ENCODE measurements around the gene NOP53. TPM values are rescaled to one million over a fixed set of nuclear protein-coding genes. Genes with fewer than 3 reads are reported as not detected.

NOP53 gene
- total and polyA plus RNA-seq, 2 of the 13 experiments (the other 11 are each of a cell fraction or from before 2014, with no cell fraction given): 53.9 to 141 TPM

DNA sequence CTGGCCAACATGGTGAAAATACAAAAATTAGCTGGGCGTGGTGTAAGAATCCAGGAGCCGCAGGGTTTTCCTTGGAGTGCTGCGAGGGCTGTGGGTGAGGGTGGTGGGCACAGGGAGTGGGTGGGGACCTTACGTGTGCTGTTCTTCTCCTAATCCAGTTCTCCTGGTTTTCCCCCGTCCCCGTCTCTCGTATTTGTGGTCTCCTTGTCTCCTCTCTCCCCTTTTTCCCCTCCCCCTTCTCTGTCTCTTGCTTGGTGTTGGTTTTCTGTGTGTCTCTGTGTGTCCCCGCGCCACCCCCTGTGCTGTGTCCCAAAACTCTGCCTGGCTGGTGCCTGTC, 34.8 kb downstream of the NOP53 start (continued):
- no peak for TF ChIP-seq ZNF282 (IDR thresholded peaks at IDR 0.05; ENCODE audit: partially characterized antibody)
- TF ChIP-seq ZSCAN12 (CRISPR knock-in tag; IDR thresholded peaks at IDR 0.05): no peak

DNA sequence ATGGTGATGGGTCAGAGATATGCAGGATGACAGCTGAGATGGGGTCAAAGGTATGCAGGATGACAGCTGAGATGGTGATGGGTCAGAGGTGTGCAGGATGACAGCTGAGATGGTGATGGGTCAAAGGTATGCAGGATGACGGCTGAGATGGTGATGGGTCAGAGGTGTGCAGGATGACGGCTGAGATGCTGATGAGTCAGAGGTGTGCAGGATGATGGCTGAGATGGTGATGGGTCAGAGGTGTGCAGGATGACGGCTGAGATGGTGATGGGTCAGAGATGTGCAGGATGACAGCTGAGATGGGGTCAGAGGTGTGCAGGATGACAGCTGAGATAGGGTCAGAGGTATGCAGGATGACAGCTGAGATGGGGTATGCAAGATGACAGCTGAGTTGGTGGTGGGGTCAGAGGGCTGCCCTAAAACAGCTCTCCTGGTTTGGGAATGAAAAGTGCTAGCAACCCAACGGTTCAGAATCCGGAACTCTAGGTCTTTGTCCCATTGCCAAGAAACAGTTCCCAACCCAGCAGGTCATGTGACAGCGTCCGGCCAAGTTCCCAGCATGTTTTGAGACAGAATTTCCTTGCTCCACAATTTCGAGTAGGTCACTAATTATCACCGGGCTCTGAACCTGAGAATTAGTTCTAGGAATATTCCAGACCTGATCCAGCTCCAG, 36.4 kb downstream of the NOP53 start:
- CTCF ChIA-PET (ENCODE audit: low intra/inter-chr PET ratio, low total read pairs): no interaction called here
- no peak overlapping the region for H3K4me3 ChIP-seq (replicated peaks in 1 of 3; ENCODE audit: insufficient read depth in 1 of 3, low read depth in 2 of 3, low read length in 3 of 3)
- POLR2A ChIA-PET: interaction anchor here (0.7 kb wide), 1 partner anchor 44 kb away, joined by 3 read pairs; no protein-coding TSS in a partner anchor
- FAIRE-seq: no peak
- no peaks in the 10 kb centered on the region for H4K20me1 ChIP-seq (ENCODE audit: insufficient read depth, low read length)
- 94% methylated on average over 9 of the region's 9 CpGs for WGBS (ENCODE audit: low lambda C conversion rate)
- no peak overlapping the region for H3K9ac ChIP-seq (ENCODE audit: insufficient read depth, low read depth, low read length)
- no peak overlapping the region for H3K27ac ChIP-seq (ENCODE audit: extremely low read length, insufficient read depth, low read length)
- H3K4me2 ChIP-seq (ENCODE audit: low read depth, low read length): no peak overlapping the region
- H3K27me3 ChIP-seq (ENCODE audit: control insufficient read depth in 1 of 2, insufficient read depth in 2 of 2, low read length in 2 of 2): no peaks in the 10 kb centered on the region; a peak in 1 of 5 replicates
- peaks cover 26% of the 10 kb centered on the region for H3K4me1 ChIP-seq (ENCODE audit: insufficient read depth, low read length)
- peaks cover 18% of the 10 kb centered on the region for H3K79me2 ChIP-seq (ENCODE audit: insufficient read depth, low read length)
- in situ Hi-C loops (cut with HindIII; ENCODE audit: extremely low pct_ligation_motif_present, low pct_unique_long_range_greater_than_20kb): no loop called here
- no peaks in the 10 kb centered on the region for H3K9me3 ChIP-seq (ENCODE audit: low read length)
- BruUV-seq (replicated peaks): no TSS peak
- intact Hi-C loops (cut with micrococcal nuclease; ENCODE audit: unreplicated experiment): no loop called here
- DNase-seq (ENCODE audit: low spot score): no peak
- no peak for ATAC-seq
- H3K36me3 ChIP-seq (replicated peaks in 1 of 2; ENCODE audit: control insufficient read depth in 1 of 2, insufficient read depth in 2 of 2, low read length in 2 of 2): peaks cover 1 to 22% of the 10 kb centered on the region in 2 experiments; a peak in 4 of 5 replicates
- no peak overlapping the region for H2AFZ ChIP-seq (ENCODE audit: low read length)
- TF ChIP-seq NFE2L1 (CRISPR knock-in tag; IDR thresholded peaks at IDR 0.05; ENCODE audit: borderline replicate concordance) (no peak), JUND (CRISPR knock-in tag; IDR thresholded peaks at IDR 0.05) (no peak), ZNF816 (CRISPR knock-in tag; IDR thresholded peaks at IDR 0.05; ENCODE audit: borderline replicate concordance) (no peak), KLF15 (CRISPR knock-in tag; IDR thresholded peaks at IDR 0.05; ENCODE audit: borderline replicate concordance) (no peak), SOX5 (CRISPR knock-in tag; IDR thresholded peaks at IDR 0.05; ENCODE audit: borderline replicate concordance) (no peak), ZNF256 (CRISPR knock-in tag; conservative IDR thresholded peaks at IDR 0.05) (no peak), CREB1 (IDR thresholded peaks at IDR 0.05) (peak; percentile 74), CREB1 (CRISPR knock-in tag; IDR thresholded peaks at IDR 0.05) (no peak)
- TF ChIP-seq, protein P1, sequence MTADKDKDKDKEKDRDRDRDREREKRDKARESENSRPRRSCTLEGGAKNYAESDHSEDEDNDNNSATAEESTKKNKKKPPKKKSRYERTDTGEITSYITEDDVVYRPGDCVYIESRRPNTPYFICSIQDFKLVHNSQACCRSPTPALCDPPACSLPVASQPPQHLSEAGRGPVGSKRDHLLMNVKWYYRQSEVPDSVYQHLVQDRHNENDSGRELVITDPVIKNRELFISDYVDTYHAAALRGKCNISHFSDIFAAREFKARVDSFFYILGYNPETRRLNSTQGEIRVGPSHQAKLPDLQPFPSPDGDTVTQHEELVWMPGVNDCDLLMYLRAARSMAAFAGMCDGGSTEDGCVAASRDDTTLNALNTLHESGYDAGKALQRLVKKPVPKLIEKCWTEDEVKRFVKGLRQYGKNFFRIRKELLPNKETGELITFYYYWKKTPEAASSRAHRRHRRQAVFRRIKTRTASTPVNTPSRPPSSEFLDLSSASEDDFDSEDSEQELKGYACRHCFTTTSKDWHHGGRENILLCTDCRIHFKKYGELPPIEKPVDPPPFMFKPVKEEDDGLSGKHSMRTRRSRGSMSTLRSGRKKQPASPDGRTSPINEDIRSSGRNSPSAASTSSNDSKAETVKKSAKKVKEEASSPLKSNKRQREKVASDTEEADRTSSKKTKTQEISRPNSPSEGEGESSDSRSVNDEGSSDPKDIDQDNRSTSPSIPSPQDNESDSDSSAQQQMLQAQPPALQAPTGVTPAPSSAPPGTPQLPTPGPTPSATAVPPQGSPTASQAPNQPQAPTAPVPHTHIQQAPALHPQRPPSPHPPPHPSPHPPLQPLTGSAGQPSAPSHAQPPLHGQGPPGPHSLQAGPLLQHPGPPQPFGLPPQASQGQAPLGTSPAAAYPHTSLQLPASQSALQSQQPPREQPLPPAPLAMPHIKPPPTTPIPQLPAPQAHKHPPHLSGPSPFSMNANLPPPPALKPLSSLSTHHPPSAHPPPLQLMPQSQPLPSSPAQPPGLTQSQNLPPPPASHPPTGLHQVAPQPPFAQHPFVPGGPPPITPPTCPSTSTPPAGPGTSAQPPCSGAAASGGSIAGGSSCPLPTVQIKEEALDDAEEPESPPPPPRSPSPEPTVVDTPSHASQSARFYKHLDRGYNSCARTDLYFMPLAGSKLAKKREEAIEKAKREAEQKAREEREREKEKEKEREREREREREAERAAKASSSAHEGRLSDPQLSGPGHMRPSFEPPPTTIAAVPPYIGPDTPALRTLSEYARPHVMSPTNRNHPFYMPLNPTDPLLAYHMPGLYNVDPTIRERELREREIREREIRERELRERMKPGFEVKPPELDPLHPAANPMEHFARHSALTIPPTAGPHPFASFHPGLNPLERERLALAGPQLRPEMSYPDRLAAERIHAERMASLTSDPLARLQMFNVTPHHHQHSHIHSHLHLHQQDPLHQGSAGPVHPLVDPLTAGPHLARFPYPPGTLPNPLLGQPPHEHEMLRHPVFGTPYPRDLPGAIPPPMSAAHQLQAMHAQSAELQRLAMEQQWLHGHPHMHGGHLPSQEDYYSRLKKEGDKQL (CRISPR knock-in tag; IDR thresholded peaks at IDR 0.05; ENCODE audit: low read depth): no peak
- TF ChIP-seq, protein P2, sequence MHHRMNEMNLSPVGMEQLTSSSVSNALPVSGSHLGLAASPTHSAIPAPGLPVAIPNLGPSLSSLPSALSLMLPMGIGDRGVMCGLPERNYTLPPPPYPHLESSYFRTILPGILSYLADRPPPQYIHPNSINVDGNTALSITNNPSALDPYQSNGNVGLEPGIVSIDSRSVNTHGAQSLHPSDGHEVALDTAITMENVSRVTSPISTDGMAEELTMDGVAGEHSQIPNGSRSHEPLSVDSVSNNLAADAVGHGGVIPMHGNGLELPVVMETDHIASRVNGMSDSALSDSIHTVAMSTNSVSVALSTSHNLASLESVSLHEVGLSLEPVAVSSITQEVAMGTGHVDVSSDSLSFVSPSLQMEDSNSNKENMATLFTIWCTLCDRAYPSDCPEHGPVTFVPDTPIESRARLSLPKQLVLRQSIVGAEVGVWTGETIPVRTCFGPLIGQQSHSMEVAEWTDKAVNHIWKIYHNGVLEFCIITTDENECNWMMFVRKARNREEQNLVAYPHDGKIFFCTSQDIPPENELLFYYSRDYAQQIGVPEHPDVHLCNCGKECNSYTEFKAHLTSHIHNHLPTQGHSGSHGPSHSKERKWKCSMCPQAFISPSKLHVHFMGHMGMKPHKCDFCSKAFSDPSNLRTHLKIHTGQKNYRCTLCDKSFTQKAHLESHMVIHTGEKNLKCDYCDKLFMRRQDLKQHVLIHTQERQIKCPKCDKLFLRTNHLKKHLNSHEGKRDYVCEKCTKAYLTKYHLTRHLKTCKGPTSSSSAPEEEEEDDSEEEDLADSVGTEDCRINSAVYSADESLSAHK (CRISPR knock-in tag; IDR thresholded peaks at IDR 0.05; ENCODE audit: borderline replicate concordance): no peak
- TF ChIP-seq, protein P3, sequence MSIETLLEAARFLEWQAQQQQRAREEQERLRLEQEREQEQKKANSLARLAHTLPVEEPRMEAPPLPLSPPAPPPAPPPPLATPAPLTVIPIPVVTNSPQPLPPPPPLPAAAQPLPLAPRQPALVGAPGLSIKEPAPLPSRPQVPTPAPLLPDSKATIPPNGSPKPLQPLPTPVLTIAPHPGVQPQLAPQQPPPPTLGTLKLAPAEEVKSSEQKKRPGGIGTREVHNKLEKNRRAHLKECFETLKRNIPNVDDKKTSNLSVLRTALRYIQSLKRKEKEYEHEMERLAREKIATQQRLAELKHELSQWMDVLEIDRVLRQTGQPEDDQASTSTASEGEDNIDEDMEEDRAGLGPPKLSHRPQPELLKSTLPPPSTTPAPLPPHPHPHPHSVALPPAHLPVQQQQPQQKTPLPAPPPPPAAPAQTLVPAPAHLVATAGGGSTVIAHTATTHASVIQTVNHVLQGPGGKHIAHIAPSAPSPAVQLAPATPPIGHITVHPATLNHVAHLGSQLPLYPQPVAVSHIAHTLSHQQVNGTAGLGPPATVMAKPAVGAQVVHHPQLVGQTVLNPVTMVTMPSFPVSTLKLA (IDR thresholded peaks at IDR 0.05): 0 out of 2 replicates have a peak, but pooled peaks have one; percentile 6
